Endothelial cell of umbilical vein (primary cell): ENCODE measurements around the gene STAG1. TPM values are rescaled to one million over a fixed set of nuclear protein-coding genes. Genes with fewer than 3 reads are reported as not detected.

Experiments used
- BruUV-seq: library from RNA; stranded (reverse); fragments of 400-500 nt; replicated peaks from 2 replicates; lab custom pipeline; 2021; lab: Mats Ljungman, UMichigan
- CTCF ChIA-PET: fragments of 300-600, 350-600 bp; sonication (Branson Sonifier 250); formaldehyde crosslinking; loops from one replicate; lab custom pipeline; 2021; ENCODE audit warnings: antibody characterized with exemption, inconsistent platforms; lab: Charles Lee
- POLR2A ChIA-PET: fragments of 300-600, 350-600 bp; sonication (Branson Sonifier 250); formaldehyde crosslinking; loops from one replicate; lab custom pipeline; 2021; ENCODE audit warnings: antibody characterized with exemption, inconsistent platforms; lab: Charles Lee
- DNase-seq: peaks from one replicate; pipeline ENCODE4 v3.0.0-alpha.2; 2011; ENCODE audit warnings: low read depth, low spot score
- FAIRE-seq: peaks from 2 replicates; lab custom pipeline; 2011; peaks lifted over from hg19 to GRCh38; lab: Jason Lieb, UNC
- H2AFZ ChIP-seq: 2 replicates; pipeline ENCODE4 v1.6.0; 2012; ENCODE audit warnings: low read depth, low read length, control low read depth, inconsistent platforms
- H3K27ac ChIP-seq: 2 replicates; pipeline ENCODE4 v1.5.1; 2011; ENCODE audit warnings: low read depth, mild to moderate bottlenecking, control low read depth, low read length, moderate library complexity; ENCODE audit not compliant: insufficient read depth
- H3K27me3 ChIP-seq, 2 experiments: 2 replicates each; pipeline versions ENCODE4 v1.6.0 to v1.6.1; 2011; ENCODE audit warnings: low read length in 2 of 2, mixed read lengths in 1 of 2; ENCODE audit not compliant: control insufficient read depth in 2 of 2, insufficient read depth in 2 of 2
- H3K36me3 ChIP-seq, 2 experiments: 2 replicates in 1 of 2; 3 replicates in 1 of 2; pipeline ENCODE4 v1.5.1; 2011; ENCODE audit warnings: low read length in 2 of 2, mild to moderate bottlenecking in 1 of 2, moderate library complexity in 1 of 2; ENCODE audit not compliant: control insufficient read depth in 2 of 2, insufficient read depth in 2 of 2; ENCODE audit errors: extremely low read depth in 1 of 2
- H3K4me1 ChIP-seq: 3 replicates; pipeline ENCODE4 v1.5.1; 2011; ENCODE audit warnings: mild to moderate bottlenecking, low read length; ENCODE audit not compliant: control insufficient read depth, insufficient read depth; ENCODE audit errors: extremely low read depth
- H3K4me2 ChIP-seq: 2 replicates; pipeline ENCODE4 v1.6.1; 2011; ENCODE audit warnings: low read length, control low read depth, mixed read lengths; ENCODE audit not compliant: insufficient read depth
- H3K4me3 ChIP-seq, 3 experiments: fragments of 200-600 bp in 1 of 3; sonication (generic), shearing (Covaris generic) in 1 of 3; replicated peaks in 1 of 3; 2 replicates each; pipeline ENCODE4 v1.5.1; 2011 to 2016; ENCODE audit warnings: control low read depth in 3 of 3, low read length in 3 of 3, mild to moderate bottlenecking in 2 of 3, inconsistent platforms in 1 of 3, low read depth in 1 of 3, moderate library complexity in 1 of 3; ENCODE audit not compliant: insufficient read depth in 1 of 3
- H3K79me2 ChIP-seq: 2 replicates; pipeline ENCODE4 v1.6.0; 2012; ENCODE audit warnings: low read length, inconsistent platforms; ENCODE audit not compliant: control insufficient read depth, insufficient read depth
- H3K9ac ChIP-seq: replicated peaks from 2 replicates; pipeline ENCODE3; 2011; ENCODE audit warnings: low read length, control low read depth; ENCODE audit not compliant: insufficient read depth; ENCODE audit errors: extremely low read depth
- H3K9me1 ChIP-seq: replicated peaks from 3 replicates; pipeline ENCODE4 v1.6.0; 2011; ENCODE audit warnings: mild to moderate bottlenecking, low read length; ENCODE audit not compliant: control insufficient read depth, insufficient read depth; ENCODE audit errors: extremely low read depth
- H3K9me3 ChIP-seq: replicated peaks from 2 replicates; pipeline ENCODE4 v1.5.1; 2012; ENCODE audit warnings: low read length, inconsistent platforms; ENCODE audit not compliant: control insufficient read depth, insufficient read depth
- H4K20me1 ChIP-seq: replicated peaks from 2 replicates; pipeline ENCODE3; 2011; ENCODE audit warnings: mild to moderate bottlenecking, low read length; ENCODE audit not compliant: control insufficient read depth, insufficient read depth; ENCODE audit errors: extremely low read depth
- CTCF ChIP-seq, 2 donors: IDR thresholded peaks; 1 replicate in 1 of 2; 2 replicates in 1 of 2; pipeline ENCODE4 v1.5.1; 2011; ENCODE audit warnings: low read length in 2 of 2, mild to moderate bottlenecking in 2 of 2, moderate library complexity in 2 of 2, control low read depth in 1 of 2, inconsistent platforms in 1 of 2, low read depth in 1 of 2; ENCODE audit not compliant: insufficient read depth in 1 of 2; ENCODE audit errors: extremely low read depth in 1 of 2
- EZH2 ChIP-seq: IDR thresholded peaks from 2 replicates; pipeline ENCODE4 v1.6.1; 2012; ENCODE audit warnings: borderline replicate concordance, low read depth, mild to moderate bottlenecking, moderate library complexity, low read length, inconsistent platforms; ENCODE audit not compliant: severe bottlenecking
- FOS ChIP-seq: IDR thresholded peaks from 2 replicates; pipeline ENCODE4 v1.6.1; 2011; ENCODE audit warnings: mild to moderate bottlenecking, low read length, moderate library complexity, borderline replicate concordance; ENCODE audit not compliant: insufficient read depth
- GATA2 ChIP-seq: IDR thresholded peaks from 2 replicates; pipeline ENCODE4 v1.7.0; 2011; ENCODE audit warnings: low read depth, mild to moderate bottlenecking, moderate library complexity, mixed read lengths, low read length; ENCODE audit not compliant: insufficient read length, insufficient read depth
- JUN ChIP-seq: IDR thresholded peaks from 2 replicates; pipeline ENCODE4 v1.6.1; 2011; ENCODE audit warnings: borderline replicate concordance, low read depth; ENCODE audit not compliant: insufficient read length, insufficient read depth
- MAX ChIP-seq: IDR thresholded peaks from 2 replicates; pipeline ENCODE4 v1.6.1; 2011; ENCODE audit not compliant: insufficient read depth, insufficient read length
- MYC ChIP-seq: IDR thresholded peaks from one replicate; pipeline ENCODE4 v1.6.1; 2011; ENCODE audit warnings: mild to moderate bottlenecking, low read depth, low read length
- POLR2A ChIP-seq: IDR thresholded peaks from 2 replicates; pipeline ENCODE4 v1.6.1; 2012; ENCODE audit warnings: low read depth, mild to moderate bottlenecking, control low read depth, low read length
- POLR2AphosphoS5 ChIP-seq: IDR thresholded peaks from 2 replicates; pipeline ENCODE4 v1.6.1; 2012; ENCODE audit warnings: low read depth, mild to moderate bottlenecking, control low read depth, low read length, moderate library complexity; ENCODE audit not compliant: insufficient read depth
- dilution Hi-C: fragments of 300-500 bp; cut with MboI; formaldehyde crosslinking; loops from one replicate; pipeline ENCODE4 v1.15.0; 2019; ENCODE audit warnings: low sequenced_read_pairs; ENCODE audit not compliant: extremely low pct_ligation_motif_present
- intact Hi-C: fragments of 100-400 bp; cut with micrococcal nuclease; formaldehyde crosslinking; loops from one replicate; pipeline ENCODE4 v1.10.0; 2022
- polyA plus RNA-seq, 4 experiments: library from polyadenylated mRNA; depleted of rRNA in 3 of 4; stranded (reverse) in 3 of 4; unstranded in 1 of 4; fragments of >200 nt; gene quantifications; 2 replicates each; pipeline versions ENCODE4 v1.2.1 to v1.2.3, GENCODE V29; 2011 to 2012; ENCODE audit warnings: missing spikeins in 1 of 4
- total RNA-seq: library from RNA; stranded (reverse); gene quantifications from 2 replicates; pipeline ENCODE4 v1.2.3, GENCODE V29; 2021

The STAG1 gene
- total and polyA plus RNA-seq, 2 donors (not counting 3 experiments of a cell fraction or from before 2014, with no cell fraction given): 7.4 to 42.1 TPM

GRCh38 chr3:136378011-136378410, 374.2 kb downstream of the STAG1 start:
- H3K36me3 ChIP-seq: no peaks in the 10 kb centered on the region
- CTCF ChIA-PET: interaction anchor here (0.8 to 1.8 kb wide), 4 partner anchors 12 to 37 kb away, joined by 3 to 7 read pairs (median 4); no protein-coding TSS in a partner anchor

More at GRCh38 chr3:136378011-136378410, 374.2 kb downstream of the STAG1 start:
- Histone ChIP-seq H3K27me3 (no peaks in the 10 kb centered on the region), H4K20me1 (no peaks in the 10 kb centered on the region), H3K4me2 (no peak overlapping the region), H3K4me1 (no peaks in the 10 kb centered on the region), H3K9me3 (no peaks in the 10 kb centered on the region), H2AFZ (no peak overlapping the region), H3K4me3 (no peak overlapping the region), H3K79me2 (no peaks in the 10 kb centered on the region), H3K27ac (no peak overlapping the region), H3K9ac (no peak overlapping the region), H3K9me1 (no peaks in the 10 kb centered on the region)
- POLR2A ChIA-PET: no interaction called here
- no peak for FAIRE-seq
- intact Hi-C loops: no loop called here
- BruUV-seq: no TSS peak
- no peak for TF ChIP-seq EZH2
- TF ChIP-seq JUN: no peak
- TF ChIP-seq POLR2A: no peak
- no peak for TF ChIP-seq POLR2AphosphoS5
- TF ChIP-seq MYC: no peak
- no peak for TF ChIP-seq MAX
- no peak for TF ChIP-seq FOS
- TF ChIP-seq GATA2: no peak
- TF ChIP-seq CTCF (IDR thresholded peaks at IDR 0.05; ENCODE audit: extremely low read depth in 1 of 2, insufficient read depth in 1 of 2, low read depth in 1 of 2, low read length in 2 of 2): no peak
- dilution Hi-C loops: no loop called here
- DNase-seq: no peak
